Lower leg skin (tissue), 3 donors: Measurements from ENCODE around the gene PTPRN2.

Experiments
- CTCF ChIP-seq, 3 donors: fragments of 450-650 bp; IDR thresholded peaks; one replicate each; pipeline ENCODE4 v1.5.1; 2016; ENCODE audit warnings: antibody characterized with exemption in 3 of 3, mild to moderate bottlenecking in 3 of 3, moderate library complexity in 2 of 3
- POLR2A ChIP-seq, 2 donors: fragments of 450-650 bp; IDR thresholded peaks; one replicate each; pipeline ENCODE4 v1.6.1; 2016 to 2017; ENCODE audit warnings: antibody characterized with exemption in 2 of 2, mild to moderate bottlenecking in 1 of 2, moderate library complexity in 1 of 2

GRCh38 chr7:157519246-157519645, 1068.4 kb downstream of the PTPRN2 start:
- no peak for TF ChIP-seq CTCF (IDR thresholded peaks at IDR 0.05)
- TF ChIP-seq POLR2A (IDR thresholded peaks at IDR 0.05), result no peak
